SK-N-SH treated with all-trans-retinoic acid at 6 μM for 48 hours (cell line): ENCODE results near the gene HMSD.

Experiments used
- CSDC2 ChIP-seq: fragments of 250-450 bp; sonication (Bioruptor Pico); IDR thresholded peaks from 2 replicates; pipeline ENCODE4 v1.5.0; 2020; ENCODE audit warnings: mild to moderate bottlenecking, moderate library complexity
- PATZ1 ChIP-seq: fragments of 250-450 bp; sonication (Bioruptor Pico); IDR thresholded peaks from 2 replicates; pipeline ENCODE4 v1.8.0; 2020; ENCODE audit warnings: mild to moderate bottlenecking, moderate library complexity, borderline replicate concordance
- TOX ChIP-seq: fragments of 250-450 bp; sonication (Bioruptor Pico); IDR thresholded peaks from 2 replicates; pipeline ENCODE4 v1.8.0; 2021; ENCODE audit warnings: mild to moderate bottlenecking, moderate library complexity, borderline replicate concordance
- ZC3H10 ChIP-seq: fragments of 250-450 bp; sonication (Bioruptor Pico); IDR thresholded peaks from 2 replicates; pipeline ENCODE4 v1.5.1; 2021; ENCODE audit warnings: mild to moderate bottlenecking, moderate library complexity
- ZFP3 ChIP-seq: fragments of 250-450 bp; sonication (Bioruptor Pico); IDR thresholded peaks from 2 replicates; pipeline ENCODE4 v1.5.0; 2020; ENCODE audit warnings: mild to moderate bottlenecking, moderate library complexity
- ZFP30 ChIP-seq: fragments of 450-650 bp; formaldehyde crosslinking; IDR thresholded peaks from 2 replicates; pipeline ENCODE4 v1.5.0; 2022; ENCODE audit warnings: mild to moderate bottlenecking, moderate library complexity
- ZNF565 ChIP-seq: fragments of 450-650 bp; formaldehyde crosslinking; conservative IDR thresholded peaks from 2 replicates; pipeline ENCODE4 v1.5.0; 2020; ENCODE audit warnings: low read depth, mild to moderate bottlenecking, moderate library complexity

DNA sequence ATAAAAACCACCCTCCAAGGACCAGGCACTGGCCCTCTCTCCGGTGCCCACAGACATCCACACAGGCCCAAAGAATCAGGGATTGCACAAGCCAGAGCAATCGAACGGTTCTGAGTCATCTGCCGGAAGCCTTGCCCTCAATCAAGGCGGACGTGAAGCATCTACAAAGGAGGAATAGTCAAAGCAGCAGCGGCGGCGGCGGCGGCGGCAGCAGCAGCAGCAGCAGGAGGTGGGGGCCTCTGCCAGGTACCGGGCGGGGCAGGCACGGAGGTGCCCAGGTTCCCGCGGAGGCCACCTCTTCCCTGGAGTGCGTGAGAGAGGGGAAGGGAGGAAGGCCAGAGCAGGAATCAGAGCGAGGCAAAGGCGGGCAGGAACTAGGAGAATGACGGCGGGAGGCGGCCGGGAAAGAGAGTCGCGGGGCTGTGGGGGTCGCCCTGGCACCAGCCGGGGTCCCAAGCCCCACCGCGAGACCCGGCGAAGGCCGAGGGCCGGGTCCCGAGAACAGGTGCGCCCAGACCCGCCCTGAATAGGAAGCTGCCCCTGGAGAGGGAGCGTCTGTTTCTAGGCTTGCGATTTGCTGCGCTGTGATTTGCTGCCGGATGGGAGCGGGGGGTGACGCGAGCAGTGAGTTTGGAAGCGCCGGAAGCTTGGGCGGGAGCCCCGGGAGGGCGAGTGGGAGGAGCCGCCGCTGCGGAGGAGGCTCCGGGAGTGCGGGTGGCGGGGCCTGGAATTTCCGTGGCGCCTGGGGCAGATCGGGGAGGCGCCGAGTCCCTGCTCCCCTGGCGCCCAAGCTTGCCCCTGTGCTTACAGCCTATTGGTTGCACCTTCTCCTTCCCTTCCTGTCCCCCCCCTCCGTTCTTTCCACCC lies 21.1 kb downstream of the HMSD start, which contains the start of gene SERPINB8:
- TF ChIP-seq TOX (CRISPR knock-in tag) (no peak), ZFP3 (CRISPR knock-in tag) (no peak), CSDC2 (CRISPR knock-in tag) (no peak), ZC3H10 (no peak), ZFP30 (CRISPR knock-in tag) (no peak), ZNF565 (CRISPR knock-in tag) (no peak), PATZ1 (CRISPR knock-in tag) (no peak)
